Measurements from ENCODE around the gene RASGRP3. TPM values are rescaled to one million over a fixed set of nuclear protein-coding genes. Genes with fewer than 3 reads are reported as not detected.

The RASGRP3 gene
- total RNA-seq, 1 experiment from 2014 or later = 0.59 TPM

DNA sequence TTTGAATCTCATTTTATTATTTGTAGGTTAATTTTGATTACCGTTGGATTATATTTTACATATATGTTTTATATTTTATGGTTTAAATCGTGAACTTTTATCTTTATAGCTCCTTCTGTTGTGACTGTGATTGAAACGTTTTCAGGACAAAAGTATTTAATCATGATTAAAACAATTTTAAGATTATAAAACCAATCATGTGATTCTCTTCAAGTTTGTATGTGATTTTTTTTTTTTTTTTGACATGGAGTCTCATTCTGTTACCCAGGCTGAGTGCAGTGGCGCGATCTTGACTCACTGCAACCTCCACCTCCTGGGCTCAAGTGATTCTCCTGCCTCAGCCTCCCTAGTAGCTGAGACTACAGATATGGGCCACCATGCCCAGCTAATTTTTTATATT lies 7.2 kb upstream of the RASGRP3 start:
- intact Hi-C loops (cut with micrococcal nuclease) = no loop called here
- BruUV-seq (replicated peaks) = no TSS peak
- ATAC-seq (no peak), DNase-seq (ENCODE audit: low read depth, low spot score) (no peak)
- H3K27ac ChIP-seq (ENCODE audit: low read depth, low read length) = no peak overlapping the region
- no peak overlapping the region for H2AFZ ChIP-seq (ENCODE audit: low read depth, low read length, poor library complexity, severe bottlenecking)
- H3K79me2 ChIP-seq (ENCODE audit: insufficient read depth, low read length) = no peaks in the 10 kb centered on the region
- TF ChIP-seq, protein P1, sequence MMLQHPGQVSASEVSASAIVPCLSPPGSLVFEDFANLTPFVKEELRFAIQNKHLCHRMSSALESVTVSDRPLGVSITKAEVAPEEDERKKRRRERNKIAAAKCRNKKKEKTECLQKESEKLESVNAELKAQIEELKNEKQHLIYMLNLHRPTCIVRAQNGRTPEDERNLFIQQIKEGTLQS (IDR thresholded peaks at IDR 0.05) = no peak
- no peak for TF ChIP-seq CEBPB (IDR thresholded peaks at IDR 0.05; ENCODE audit: low read depth)
- no peak for TF ChIP-seq POLR2A (IDR thresholded peaks at IDR 0.05; ENCODE audit: borderline replicate concordance, extremely low read depth, insufficient read depth, insufficient read length)
- TF ChIP-seq POLR2AphosphoS5 (IDR thresholded peaks at IDR 0.05; ENCODE audit: low read depth, low read length) = no peak
- POLR2A ChIA-PET = no interaction called here
- no peak overlapping the region for H3K4me2 ChIP-seq (ENCODE audit: low read length)
- no peaks in the 10 kb centered on the region for H3K27me3 ChIP-seq (ENCODE audit: insufficient read depth, low read length)
- no peaks in the 10 kb centered on the region for H3K9me3 ChIP-seq (ENCODE audit: control insufficient read depth in 1 of 2, insufficient read depth in 1 of 2, low read depth in 1 of 2, low read length in 2 of 2)
- RAD21 ChIA-PET (ENCODE audit: low non-redundant PET in 1 of 2, low total read pairs in 2 of 2, uncharacterized antibody in 2 of 2, unreplicated experiment in 2 of 2) = no interaction called here
- no peaks in the 10 kb centered on the region for H3K4me1 ChIP-seq (ENCODE audit: control insufficient read depth in 1 of 2, insufficient read depth in 2 of 2, low read length in 2 of 2)
- no peaks in the 10 kb centered on the region for H3K9me2 ChIP-seq (ENCODE audit: insufficient read depth)
- no peak overlapping the region for H3K4me3 ChIP-seq (replicated peaks in 1 of 2; ENCODE audit: low read depth in 1 of 2, low read length in 2 of 2)
- H3K36me3 ChIP-seq (ENCODE audit: control insufficient read depth in 1 of 2, insufficient read depth in 2 of 2, low read length in 2 of 2) = no peaks in the 10 kb centered on the region
- CTCF ChIA-PET = no interaction called here
- H3K9ac ChIP-seq (ENCODE audit: low read length) = no peak overlapping the region
- H4K20me1 ChIP-seq (ENCODE audit: insufficient read depth) = no peaks in the 10 kb centered on the region

DNA sequence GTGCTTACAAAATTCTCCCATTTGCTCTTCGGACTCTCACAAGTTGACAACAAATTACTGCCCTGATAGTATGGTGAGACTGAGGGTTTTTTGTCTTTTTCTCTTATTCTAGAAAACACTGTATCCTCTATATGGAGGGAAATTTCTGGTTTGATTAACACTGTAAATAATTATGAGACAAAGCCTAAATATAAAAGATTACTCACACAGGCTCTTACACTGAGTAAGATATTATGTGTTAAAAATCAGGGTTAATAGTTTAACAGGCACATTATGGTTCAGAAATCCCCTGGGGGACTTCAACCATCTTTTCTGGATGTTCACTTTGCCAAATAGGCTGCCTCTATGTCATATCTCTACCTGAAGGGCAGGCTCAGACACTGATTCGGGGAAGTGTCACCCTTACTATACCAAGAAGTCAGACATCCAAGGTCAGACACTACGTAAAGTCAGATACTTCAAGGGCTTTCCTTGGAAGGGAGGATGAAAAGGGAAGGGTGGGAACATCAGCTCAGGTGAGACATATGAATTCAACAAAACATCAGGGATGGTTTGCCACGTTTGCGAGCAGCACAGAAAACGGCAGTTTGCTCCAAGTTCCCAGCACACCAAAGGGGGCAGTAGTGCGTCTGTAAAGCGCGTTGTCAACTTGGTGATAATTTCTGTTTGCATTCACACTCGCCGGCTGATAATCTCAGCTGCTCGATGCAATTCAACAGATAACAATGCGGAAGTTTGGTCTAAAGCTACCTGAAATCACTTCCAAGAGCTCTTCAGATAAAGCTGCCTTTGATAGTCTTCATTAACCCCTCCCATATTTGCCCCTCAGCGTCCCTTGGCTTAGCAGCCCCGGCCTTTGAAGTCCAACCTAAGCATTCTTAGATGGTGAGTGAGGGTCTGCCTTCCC lies 972 bp upstream of the RASGRP3 start:
- ChIA-PET POLR2A (no interaction called here), CTCF (interaction anchor here (0.7 to 1.4 kb wide), 10 partner anchors 8 to 126 kb away, joined by 3 to 9 read pairs (median 3); no protein-coding TSS in a partner anchor), RAD21 (ENCODE audit: low non-redundant PET in 1 of 2, low total read pairs in 2 of 2, uncharacterized antibody in 2 of 2, unreplicated experiment in 2 of 2) (no interaction called here)
- no peaks in the 10 kb centered on the region for H3K9me2 ChIP-seq (ENCODE audit: insufficient read depth)
- H3K27ac ChIP-seq (ENCODE audit: low read depth, low read length) = peak overlapping the region; percentile 55
- H3K36me3 ChIP-seq (ENCODE audit: control insufficient read depth in 1 of 2, insufficient read depth in 2 of 2, low read length in 2 of 2) = no peaks in the 10 kb centered on the region
- ATAC-seq (peak; percentile 86), DNase-seq (ENCODE audit: low read depth, low spot score) (peak; percentile 78)
- H3K4me1 ChIP-seq (ENCODE audit: control insufficient read depth in 1 of 2, insufficient read depth in 2 of 2, low read length in 2 of 2) = peaks cover 0 to 19% of the 10 kb centered on the region in 2 experiments; a peak in 3 of 4 replicates
- H3K27me3 ChIP-seq (ENCODE audit: insufficient read depth, low read length) = no peaks in the 10 kb centered on the region
- no peaks in the 10 kb centered on the region for H3K79me2 ChIP-seq (ENCODE audit: insufficient read depth, low read length)
- no peaks in the 10 kb centered on the region for H4K20me1 ChIP-seq (ENCODE audit: insufficient read depth)
- BruUV-seq (replicated peaks) = no TSS peak
- H3K4me3 ChIP-seq (replicated peaks in 1 of 2; ENCODE audit: low read depth in 1 of 2, low read length in 2 of 2) = peak overlapping the region; percentile 56 to 74
- peak overlapping the region; percentile 97 for H3K4me2 ChIP-seq (ENCODE audit: low read length)
- H2AFZ ChIP-seq (ENCODE audit: low read depth, low read length, poor library complexity, severe bottlenecking) = peak overlapping the region; percentile 99
- peak overlapping the region; percentile 56 for H3K9ac ChIP-seq (ENCODE audit: low read length)
- intact Hi-C loops (cut with micrococcal nuclease) = loop anchor here (10.0 kb wide), 1 partner anchor 109 kb away; no protein-coding TSS in a partner anchor
- H3K9me3 ChIP-seq (ENCODE audit: control insufficient read depth in 1 of 2, insufficient read depth in 1 of 2, low read depth in 1 of 2, low read length in 2 of 2) = no peaks in the 10 kb centered on the region
- TF ChIP-seq, protein P1 (IDR thresholded peaks at IDR 0.05) = no peak
- peak; percentile 48; the same call in 1 of the 2 replicates for TF ChIP-seq FOSL1 (IDR thresholded peaks at IDR 0.05; ENCODE audit: low read depth)
- TF ChIP-seq EZH2 (IDR thresholded peaks at IDR 0.05) = no peak
- TF ChIP-seq, protein P2, sequence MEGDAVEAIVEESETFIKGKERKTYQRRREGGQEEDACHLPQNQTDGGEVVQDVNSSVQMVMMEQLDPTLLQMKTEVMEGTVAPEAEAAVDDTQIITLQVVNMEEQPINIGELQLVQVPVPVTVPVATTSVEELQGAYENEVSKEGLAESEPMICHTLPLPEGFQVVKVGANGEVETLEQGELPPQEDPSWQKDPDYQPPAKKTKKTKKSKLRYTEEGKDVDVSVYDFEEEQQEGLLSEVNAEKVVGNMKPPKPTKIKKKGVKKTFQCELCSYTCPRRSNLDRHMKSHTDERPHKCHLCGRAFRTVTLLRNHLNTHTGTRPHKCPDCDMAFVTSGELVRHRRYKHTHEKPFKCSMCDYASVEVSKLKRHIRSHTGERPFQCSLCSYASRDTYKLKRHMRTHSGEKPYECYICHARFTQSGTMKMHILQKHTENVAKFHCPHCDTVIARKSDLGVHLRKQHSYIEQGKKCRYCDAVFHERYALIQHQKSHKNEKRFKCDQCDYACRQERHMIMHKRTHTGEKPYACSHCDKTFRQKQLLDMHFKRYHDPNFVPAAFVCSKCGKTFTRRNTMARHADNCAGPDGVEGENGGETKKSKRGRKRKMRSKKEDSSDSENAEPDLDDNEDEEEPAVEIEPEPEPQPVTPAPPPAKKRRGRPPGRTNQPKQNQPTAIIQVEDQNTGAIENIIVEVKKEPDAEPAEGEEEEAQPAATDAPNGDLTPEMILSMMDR (IDR thresholded peaks at IDR 0.05 in 2 of 3, conservative IDR thresholded peaks at IDR 0.05 in 1 of 3; ENCODE audit: borderline replicate concordance in 1 of 3, insufficient read depth in 1 of 3, low read depth in 2 of 3, low read length in 2 of 3) = peak; percentile 38 to 86 (median 78); a peak in 5 of 6 replicates
- peak; percentile 67; the same call in 1 of the 2 replicates for TF ChIP-seq SIN3A (IDR thresholded peaks at IDR 0.05; ENCODE audit: low read depth)
- TF ChIP-seq, protein P3, sequence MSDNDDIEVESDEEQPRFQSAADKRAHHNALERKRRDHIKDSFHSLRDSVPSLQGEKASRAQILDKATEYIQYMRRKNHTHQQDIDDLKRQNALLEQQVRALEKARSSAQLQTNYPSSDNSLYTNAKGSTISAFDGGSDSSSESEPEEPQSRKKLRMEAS (IDR thresholded peaks at IDR 0.05) = peak; percentile 68
- TF ChIP-seq SP1 (IDR thresholded peaks at IDR 0.05; ENCODE audit: low read depth) = peak; percentile 31; the same call in 1 of the 2 replicates
- no peak for TF ChIP-seq EZH2phosphoT487 (IDR thresholded peaks at IDR 0.05; ENCODE audit: borderline replicate concordance)
- TF ChIP-seq JUND (IDR thresholded peaks at IDR 0.05) = peak; percentile 64; the same call in 1 of the 2 replicates
- TF ChIP-seq YY1 (IDR thresholded peaks at IDR 0.05; ENCODE audit: extremely low read depth, insufficient replicate concordance, low read depth, low read length) = no peak
- TF ChIP-seq ZFX (IDR thresholded peaks at IDR 0.05) = no peak
- peak; percentile 63 for TF ChIP-seq RAD21 (IDR thresholded peaks at IDR 0.05; ENCODE audit: low read depth)

Data from HCT116 (cell line).